SW480 (cell line): ENCODE measurements around the gene C1orf232.
A peak's percentile ranks its signal among the peaks of the same experiment; 100 is the strongest.

Source experiments
- DNase-seq: peaks from one replicate; pipeline ENCODE4 v3.0.0-alpha.2; 2016; ENCODE audit warnings: low spot score

The C1orf232 gene

GRCh38 chr1:26156285-26157038 lies 12.3 kb downstream of the C1orf232 start:
- no peak for DNase-seq

DNA sequence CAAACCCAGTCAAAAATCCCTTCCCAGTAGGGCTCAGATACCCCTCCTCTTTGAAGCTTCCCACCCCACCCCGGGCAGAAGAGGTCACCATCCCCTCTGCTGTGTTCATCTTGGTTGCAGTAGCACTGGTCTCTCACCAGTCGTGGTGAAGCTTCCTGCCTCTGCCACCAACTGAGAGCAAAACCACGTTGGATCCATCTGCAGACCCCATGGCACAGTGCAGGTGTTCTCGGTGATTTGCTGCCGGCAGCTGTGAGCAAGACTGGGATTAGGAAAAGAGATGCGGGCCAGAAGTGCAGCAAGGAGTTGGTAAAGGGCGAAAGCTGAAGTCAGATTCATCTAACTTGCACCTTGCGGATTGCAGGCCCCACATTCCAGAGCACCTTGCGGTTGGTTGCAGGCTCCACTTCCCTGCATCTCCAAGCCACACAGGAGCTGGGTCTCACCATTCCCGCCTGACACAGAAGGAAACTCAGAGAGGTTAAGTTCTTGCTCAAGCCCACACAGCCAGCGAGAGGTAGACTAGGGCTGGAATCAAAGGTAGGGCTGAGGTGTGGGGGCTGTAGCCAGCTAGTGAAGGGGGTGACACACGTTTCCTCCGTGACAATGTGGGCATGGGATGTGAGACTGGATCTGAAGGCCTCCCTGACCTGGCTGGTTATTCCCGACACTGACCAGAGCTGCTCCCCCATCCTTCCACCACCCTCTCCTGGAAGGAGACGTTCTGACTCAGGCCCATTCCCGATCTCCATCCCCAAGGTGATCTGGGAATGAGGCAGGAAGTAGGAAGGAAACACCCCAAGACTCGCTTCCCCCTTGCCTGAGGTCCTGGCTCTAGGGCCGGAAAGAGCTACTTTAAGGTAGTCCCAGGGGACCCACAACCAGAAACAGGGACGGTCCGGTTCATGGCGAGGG lies 13.1 kb downstream of the C1orf232 start:
- DNase-seq: no peak

- no peak for DNase-seq
Observed at GRCh38 chr1:26154750-26155149, 14.0 kb downstream of the C1orf232 start.

- no peak for DNase-seq
Observed at GRCh38 chr1:26153966-26154532, 14.7 kb downstream of the C1orf232 start.

DNA sequence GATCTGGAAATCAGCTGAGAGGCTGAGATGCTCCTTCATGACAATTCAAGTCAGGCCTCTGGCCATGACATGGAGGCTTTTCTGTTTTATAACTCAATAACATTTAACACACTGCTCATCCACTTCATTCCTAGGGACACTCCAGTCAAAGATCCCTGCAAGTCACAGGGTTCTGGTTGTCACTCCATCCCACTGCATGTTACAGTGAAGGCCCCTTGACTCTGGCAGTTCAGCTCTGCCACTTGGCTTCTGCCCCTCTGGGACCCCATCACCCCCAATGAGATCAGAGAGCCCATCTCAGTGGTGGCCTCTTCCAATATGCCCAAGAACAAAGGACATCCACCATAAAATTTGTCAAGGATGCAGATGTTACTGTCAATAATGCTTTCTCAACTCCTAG lies 19.9 kb downstream of the C1orf232 start:
- DNase-seq: no peak

DNA sequence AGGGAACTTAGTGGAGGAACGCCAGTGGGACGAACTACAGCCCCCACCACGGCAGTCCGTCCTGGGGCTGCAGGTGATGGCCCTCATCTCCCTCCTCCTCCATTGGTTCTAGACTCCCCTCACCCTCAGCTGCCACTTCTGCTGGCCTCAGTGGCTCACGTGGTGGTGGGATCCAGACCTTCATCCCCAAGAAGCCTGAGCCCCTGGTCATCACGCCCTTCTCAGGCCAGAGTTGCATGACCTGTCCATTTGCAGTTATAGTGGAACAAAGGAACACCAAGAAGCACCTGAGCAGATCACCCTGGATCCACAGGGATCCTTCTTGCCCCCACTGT lies 22.8 kb downstream of the C1orf232 start:
- no peak for DNase-seq

DNA sequence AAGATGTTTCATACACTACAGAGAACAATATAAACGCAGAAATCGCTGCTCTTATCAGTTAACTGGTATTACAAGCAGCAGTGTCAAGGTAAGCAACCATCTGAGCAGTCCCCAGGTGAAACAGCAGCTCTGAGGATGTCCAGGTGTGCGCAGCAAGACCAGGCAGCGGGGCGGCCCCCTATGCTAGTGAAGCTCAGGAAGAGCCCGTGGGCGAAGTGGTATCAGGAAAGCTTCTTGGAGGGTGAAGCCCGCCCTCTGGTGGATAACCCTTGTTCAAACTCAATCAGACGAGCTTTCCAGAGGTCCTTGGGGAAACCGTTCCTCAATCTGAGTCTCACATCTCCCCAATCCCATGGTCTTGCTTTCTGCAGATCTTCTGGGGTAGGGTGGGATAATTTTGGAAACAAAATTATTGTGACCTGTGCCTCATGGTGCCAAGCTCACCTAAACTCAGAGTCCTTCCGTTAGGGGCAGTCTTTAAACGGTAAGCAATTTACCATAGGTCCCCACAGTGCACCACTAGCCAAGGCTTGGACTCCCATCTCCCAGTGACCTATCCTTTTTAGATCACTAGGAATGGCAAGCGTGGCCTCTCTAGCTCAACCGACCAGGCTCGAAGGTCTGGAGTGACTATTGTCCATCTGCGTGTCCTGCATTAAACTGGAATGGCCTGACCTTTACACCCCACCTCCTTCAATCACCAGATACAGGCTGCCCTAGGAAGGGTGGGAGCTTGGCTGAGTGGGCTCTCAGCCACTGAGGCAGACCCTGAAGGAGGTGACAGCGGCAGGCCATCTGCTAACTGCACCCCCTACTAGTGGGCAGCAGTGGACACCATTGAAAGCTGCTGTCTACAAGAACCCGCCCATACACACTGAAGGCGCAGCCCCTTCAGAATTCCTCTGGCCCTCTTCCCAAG lies 23.5 kb downstream of the C1orf232 start:
- peak; percentile 86 for DNase-seq

GRCh38 chr1:26142159-26142558 lies 26.6 kb downstream of the C1orf232 start:
- DNase-seq: no peak

- no peak for DNase-seq
Observed at GRCh38 chr1:26138974-26139558, 29.7 kb downstream of the C1orf232 start.

DNA sequence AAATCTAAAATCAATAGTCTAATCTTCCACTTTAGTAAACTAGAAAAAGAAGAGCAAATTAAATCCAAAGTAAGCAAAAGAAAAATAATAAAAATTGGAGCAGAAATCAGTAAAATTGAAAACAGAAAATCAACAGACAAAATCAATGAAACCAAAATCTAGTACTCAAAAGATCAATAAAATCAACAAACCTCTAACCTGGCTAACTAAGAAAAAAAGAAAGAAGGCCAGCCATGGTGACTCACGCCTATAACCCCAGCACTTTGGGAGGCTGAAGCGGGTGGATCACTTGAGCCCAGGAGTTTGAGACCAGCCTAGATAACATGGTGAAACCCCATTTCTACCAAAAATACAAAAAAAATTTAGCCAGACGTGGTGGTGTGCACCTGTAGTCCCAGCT lies 34.3 kb downstream of the C1orf232 start:
- no peak for DNase-seq

GRCh38 chr1:26132834-26133167 lies 36.0 kb downstream of the C1orf232 start:
- no peak for DNase-seq

DNA sequence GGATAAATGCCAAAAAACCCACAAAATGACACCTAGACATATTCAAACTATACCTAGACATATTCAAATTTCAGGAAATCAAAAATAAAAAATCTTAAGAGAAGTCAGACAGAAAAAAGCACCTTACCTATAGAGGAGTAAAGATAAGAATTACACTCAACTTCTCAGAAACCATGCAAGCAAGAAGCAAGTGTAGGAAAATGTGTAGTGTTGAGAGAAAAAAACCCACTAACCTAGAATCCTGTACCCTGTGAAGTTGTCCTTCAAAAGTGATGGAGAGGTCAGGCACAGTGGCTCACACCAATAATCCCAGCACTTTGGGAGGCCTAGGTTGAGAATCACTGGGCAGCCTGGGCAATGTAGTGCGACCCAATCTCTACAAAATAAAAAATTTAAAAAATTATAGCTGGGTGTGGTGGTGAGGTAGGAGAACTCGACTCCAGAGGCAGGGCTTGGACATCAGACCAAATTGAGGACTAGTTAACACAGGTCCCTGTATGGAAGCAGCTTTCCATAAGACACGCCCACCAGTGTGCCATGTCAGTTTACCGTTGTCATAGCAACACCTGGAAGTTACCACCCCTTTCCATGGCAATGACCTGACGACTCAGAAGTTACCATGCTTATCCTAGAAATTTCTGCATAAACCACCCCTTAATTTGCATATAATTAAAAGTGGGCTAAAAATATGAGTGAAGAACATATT lies 36.5 kb downstream of the C1orf232 start:
- DNase-seq: peak; percentile 52

DNA sequence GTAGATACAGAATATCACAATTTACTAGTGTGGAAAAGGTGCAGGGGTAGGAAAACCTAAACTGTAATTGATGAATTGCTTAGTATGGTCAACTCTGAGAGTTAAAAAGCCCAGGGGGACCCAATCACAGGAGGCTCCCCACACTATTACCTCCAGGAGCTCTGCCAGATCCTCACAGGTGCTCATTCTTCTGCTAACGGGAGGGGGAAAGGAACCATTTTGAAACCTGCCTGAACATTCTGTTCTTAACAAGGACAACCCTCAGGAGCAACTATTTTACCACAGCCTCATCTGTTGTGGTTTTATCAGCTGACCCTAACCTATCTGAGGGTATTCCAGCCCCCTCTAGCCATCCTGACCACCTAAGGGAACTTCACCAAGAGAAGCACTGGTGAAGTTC lies 38.1 kb downstream of the C1orf232 start:
- DNase-seq: no peak

DNA sequence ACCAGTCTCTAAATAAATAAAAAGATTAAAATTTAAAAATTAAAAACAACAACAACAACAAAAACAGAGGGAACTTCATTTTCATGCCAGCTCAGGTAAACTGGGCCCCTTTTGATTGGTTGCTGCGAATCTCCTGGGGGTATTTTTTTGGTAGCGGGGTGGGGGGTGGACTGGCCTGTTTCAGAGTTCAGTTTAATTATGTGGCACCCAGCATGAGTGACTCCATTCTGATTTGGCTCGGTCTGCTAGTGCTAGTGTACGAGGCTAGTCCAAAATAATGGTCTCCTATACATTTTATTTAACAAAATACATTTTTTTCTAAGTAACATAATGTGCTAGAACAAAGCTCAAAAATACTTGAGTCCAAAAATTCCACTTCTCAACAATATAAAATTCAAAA lies 39.0 kb downstream of the C1orf232 start:
- DNase-seq: no peak

DNA sequence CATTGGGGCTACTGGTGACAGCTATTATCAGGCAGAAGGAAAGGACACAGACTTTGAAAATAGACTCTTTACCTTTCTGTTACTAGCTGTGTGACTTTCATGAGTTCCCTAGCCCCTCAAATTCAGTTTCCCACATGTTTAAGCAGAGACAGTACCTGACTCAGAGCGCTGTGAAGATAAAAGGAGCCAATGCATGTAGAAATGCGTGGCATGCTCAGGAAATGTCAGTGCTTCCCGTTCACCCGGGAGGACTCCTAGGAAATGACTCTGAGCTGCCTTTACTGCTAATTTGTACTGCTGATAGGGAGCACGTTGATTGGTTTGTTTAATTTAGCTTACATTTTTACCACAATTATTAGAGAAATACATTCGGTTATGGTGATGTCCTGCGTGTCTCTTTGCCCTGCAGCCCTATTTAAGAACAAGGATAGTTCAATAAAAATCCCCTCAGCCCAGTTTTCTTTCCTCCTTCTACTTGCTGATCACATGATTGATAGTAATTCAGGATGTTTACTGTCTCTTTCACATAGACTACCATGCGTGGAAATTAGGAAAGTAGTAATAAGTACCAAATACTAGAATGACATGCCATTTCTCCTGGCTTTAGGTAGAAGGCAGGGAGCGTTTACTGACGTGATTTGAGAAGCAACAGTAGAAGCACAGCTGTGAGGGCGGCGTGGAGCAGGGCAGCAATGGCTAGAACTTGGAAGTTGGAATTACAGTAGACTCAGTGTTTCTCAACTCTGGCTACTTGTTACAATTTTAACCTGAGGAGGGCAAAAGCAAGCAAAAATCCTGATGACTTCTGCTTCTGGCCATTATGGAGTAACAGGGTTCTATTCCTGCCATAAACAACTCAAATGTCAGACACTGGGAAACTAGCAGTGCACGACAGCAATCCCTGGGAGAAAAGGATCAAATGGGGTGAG lies 41.3 kb downstream of the C1orf232 start:
- no peak for DNase-seq

GRCh38 chr1:26126321-26127084 lies 42.3 kb downstream of the C1orf232 start:
- peak; percentile 33 for DNase-seq

DNA sequence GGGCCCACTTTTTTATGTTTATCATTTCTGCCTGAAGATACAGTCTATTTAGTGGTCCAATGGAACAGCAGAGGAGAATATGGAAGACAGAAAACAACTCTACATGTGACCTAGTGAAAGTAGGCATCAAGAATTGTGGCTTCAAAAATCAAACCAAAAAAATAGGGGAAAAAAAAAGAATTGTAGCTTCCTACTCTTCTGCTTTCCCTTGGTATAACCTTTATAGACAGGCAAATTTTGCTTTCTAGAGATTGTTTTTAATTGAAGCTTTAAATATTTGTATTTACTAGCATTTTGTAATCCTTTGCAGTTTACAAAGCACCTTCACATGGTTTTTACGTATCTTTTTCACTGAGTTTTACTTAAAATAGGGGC lies 42.8 kb downstream of the C1orf232 start:
- no peak for DNase-seq

- no peak for DNase-seq
Observed at GRCh38 chr1:26125382-26125781, 43.4 kb downstream of the C1orf232 start.
